Measurements from ENCODE around the gene GABARAPL2.

GRCh38 chr16:75603241-75603640 lies 37.1 kb downstream of the GABARAPL2 start:
- TF ChIP-seq POLR2AphosphoS5 (IDR thresholded peaks at IDR 0.05; ENCODE audit: low read depth, low read length) (no peak), POLR2A (IDR thresholded peaks at IDR 0.05; ENCODE audit: low read depth, low read length) (no peak)
